HG03442 (cell line): ENCODE measurements around the gene DRC7.
"Not testable (repeated sequence)": the region's sequence is repeated elsewhere in the genome, so short reads cannot be mapped to it uniquely, and the experiment has no call there.

Experiments used
- ATAC-seq: cut with Tn5 transposase; IDR thresholded peaks from one replicate; pipeline ENCODE4 v1.9.1; 2021; ENCODE audit warnings: mild to moderate bottlenecking, moderate library complexity; ENCODE audit not compliant: unreplicated experiment

The DRC7 gene

DNA sequence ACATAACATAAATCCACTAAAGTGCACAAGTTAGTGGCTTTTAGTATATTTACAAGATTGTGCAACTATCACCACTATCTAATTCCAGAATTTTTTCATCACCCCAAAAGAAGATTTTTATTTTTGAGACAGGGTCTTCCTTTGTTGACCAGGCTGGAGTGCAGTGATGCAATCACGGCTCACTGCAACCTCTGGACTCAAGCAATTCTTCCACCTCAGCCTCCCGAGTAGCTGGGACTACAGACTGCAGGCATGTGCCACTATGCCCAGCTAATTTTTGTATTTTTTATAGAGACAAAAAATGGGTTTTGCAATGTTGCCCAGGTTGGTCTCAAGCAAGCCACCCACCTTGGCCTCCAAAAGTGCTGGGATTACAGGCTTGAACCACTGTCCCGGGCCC lies 15.1 kb downstream of the DRC7 start:
- no peak for ATAC-seq

DNA sequence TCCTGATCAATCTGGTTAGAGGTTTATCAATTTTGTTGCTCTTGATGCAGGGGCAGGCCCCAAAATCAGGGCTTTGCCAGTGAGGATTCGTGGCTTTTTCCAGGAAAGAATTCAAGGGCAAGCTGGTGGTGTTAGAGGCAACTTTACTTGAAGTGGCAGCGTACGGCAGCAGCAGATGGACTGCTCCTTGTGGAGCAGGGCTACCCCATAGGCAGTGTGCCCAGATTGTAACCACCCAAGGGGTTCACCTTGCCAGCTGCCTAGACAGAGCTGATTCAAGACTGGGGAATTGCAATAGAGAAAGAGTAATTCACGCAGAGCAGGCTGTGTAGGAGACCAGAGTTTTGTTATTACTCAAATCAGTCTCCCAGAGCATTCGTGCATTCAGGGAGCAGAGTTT lies 16.7 kb downstream of the DRC7 start:
- no peak for ATAC-seq

DNA sequence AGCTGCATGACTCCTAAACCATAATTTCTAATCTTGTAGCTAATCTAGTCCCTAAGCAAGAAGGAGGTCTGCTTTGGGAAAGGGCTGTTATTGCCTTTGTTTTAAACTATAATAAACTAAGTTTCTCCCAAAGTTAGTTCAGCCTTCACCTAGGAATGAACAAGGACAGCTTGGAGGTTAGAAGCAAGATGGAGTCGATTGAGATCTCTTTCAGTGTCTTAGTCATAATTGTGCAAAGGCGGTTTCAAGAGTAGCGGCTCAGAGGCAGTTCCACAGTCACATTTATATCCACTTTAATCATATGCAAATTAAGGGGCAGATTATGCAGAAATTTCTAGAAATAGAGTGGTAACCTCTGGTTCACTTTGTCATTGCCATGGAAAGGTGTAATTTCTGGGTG lies 17.4 kb downstream of the DRC7 start:
- no peak for ATAC-seq

DNA sequence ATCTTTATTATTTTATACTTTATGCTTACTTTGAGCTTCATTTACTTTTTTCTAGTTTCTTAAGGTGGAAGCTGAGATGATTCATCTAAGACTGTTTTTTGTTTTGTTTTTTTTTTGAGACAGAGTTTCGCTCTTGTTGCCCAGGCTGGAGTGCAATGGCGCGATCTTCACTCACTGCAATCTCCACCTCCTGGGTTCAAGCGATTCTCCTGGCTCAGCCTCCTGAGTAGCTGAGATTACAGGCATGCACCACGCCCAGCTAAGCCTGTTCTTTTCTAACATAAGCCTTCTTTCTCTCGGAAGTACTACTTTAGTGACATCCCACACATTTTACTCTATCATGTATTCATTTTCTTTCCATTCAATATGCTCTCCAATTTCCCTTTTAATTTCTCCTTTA lies 18.0 kb downstream of the DRC7 start:
- ATAC-seq = not testable (repeated sequence)

DNA sequence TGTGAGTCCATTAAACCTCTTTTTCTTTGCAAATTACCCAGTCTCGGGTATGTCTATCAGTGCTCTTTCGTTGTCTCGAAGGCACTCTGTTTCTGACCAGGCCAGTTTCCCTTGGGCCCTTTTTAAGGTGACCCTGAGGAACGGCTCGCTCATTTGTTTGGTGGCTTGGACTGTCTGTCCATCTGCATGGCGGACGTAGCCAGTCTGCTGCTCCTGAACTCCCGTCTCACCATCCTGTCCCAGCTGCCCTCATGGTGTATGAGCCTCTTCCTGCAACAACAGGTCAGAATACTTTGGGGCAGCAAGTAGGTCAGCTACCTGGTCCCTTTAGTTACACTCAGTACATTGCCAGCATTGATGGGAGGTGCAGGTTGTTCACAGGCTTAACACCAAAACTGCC lies 19.0 kb downstream of the DRC7 start:
- no peak for ATAC-seq

DNA sequence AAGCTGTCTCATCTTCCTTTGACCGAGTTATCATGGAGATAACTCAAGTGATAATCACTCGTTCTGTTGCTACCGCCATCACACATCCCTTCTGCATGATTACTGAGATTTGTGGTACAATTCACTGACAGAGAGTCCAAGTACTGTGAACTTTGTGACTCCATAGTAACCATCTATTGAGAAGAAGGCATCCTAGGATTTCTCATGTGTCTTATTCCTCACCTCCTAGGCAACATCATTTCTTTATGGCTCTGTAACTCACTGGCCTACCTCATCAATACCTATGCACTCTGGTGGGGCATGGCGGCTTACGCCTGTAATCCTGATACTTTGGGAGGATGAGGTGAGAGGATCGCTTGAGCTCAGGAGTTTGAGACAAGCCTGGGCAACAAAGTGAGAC lies 19.4 kb downstream of the DRC7 start:
- ATAC-seq = no peak

DNA sequence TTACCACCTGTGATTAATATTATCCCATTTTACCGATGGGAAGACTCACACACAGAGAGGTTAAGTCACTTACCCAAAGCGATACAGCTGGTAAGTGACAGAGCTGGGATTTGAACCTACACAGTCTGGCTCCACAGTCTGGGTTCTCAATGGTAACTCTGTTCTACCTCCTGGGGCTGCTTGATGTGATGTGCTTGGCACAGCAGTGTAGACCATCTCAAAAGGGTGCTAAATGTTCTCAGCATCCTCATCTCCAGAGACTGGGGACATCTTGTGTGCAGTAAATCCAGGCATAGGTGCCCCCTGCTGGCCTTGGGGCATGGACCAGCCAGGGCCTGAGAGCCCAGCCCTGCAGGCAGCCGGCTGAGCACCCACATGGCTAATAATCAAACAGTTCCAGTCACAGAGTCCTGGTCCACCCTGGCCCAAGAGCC lies 25.6 kb downstream of the DRC7 start:
- ATAC-seq = no peak

DNA sequence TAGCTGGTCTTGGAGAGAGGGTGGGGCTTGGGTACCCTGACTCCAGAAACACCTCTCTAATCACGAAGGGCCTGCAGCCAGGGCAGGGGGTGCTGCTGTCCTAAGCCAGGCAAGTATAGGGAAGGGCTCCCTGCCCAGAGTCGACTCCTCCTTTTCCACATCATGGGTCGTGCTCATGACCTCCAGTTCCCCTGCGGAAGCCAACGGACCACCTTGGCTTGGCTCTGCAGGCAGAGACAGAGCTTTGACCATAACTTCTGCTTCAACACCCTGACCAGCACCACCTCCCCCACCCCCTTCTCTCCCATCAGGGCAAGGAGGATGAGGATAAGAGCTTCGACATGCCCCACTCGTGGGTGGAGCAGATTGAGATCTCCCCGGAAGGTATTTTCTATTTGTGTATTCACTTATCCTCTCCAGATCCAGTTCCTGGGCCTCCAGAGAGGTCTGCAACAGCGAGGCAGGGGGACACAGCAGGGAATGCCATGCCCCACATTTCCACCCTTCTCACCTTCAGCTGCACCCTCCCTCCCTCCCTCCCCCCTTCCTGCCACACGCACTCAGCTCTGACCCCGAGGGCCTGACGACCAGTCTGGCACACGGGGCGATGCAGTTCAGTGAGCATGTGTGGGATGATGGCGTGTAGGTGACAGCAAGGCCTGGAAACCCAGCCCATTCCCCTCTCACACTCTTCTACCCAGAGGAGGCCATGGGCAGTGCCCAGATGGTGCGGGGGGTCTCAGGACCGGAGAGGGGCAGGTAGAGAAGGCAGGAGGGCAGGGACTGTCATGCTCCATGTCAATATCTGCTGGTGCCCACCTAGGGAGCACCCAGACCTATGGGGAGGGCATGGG lies 27.0 kb downstream of the DRC7 start:
- no peak for ATAC-seq

DNA sequence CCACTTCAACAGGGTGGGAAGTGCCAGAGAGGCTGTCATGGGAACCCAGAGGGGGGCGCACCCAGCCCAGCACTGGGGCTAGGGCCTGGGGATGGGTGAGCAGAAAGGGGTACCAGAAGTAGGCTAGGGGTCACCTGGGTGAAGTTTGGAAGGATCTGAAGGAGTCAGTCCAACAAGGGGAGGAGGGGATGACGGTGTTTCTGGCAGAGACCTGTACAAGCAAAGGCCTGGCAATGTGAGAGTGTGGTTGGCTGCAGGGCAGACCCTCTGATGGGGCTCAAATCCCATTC lies 27.5 kb downstream of the DRC7 start:
- no peak for ATAC-seq

DNA sequence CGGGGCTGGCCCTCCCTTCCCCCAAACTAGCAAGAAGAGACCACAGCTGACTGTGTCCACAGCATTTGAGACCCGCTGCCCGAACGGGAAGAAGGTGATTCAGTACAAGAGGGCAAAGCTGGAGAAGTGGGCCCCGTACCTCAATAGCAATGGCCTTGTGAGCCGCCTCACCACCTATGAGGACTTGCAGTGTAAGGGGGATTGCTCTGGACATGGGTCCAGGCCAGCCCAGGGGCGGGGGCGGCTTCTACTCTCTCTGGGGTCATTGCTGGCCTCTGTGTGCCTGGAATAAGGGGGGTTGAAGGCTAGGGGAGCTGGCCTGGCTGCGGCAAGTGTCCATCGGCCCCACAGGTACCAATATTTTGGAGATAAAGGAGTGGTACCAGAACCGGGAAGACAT lies 28.0 kb downstream of the DRC7 start:
- no peak for ATAC-seq

DNA sequence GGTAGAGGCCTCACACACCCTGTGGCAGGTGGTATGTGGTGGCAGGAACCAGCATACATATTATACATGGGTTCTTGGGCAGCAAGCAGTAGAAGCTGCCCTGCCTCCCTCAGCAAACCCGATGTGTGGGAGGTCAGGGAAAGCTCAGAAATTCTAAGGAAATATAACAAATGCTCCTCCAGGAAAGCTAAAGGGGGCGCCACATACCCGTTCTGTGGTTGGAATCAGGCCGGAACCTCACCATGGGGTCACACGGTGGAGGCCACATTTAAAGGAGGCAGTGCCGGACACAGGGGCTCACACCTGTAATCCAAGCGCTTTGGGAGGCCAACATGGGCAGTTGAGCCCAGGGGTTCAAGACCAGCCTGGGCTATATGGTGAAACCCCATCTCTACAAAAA lies 28.6 kb downstream of the DRC7 start:
- no peak for ATAC-seq

DNA sequence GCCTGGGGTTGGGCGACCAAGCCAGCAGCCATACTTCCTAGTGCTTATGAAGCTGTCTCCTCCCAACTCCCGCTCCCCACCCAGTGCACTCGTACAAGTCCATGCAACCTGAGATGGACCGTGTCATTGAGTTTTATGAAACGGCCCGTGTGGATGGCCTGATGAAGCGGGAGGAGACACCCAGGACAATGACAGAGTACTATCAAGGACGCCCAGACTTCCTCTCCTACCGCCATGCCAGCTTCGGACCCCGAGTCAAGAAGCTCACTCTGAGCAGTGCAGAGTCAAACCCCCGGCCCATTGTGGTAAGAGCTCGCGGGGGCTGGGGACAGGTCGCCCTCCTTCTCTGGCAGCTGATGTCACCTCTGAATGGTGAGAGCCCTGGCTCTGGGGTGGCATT lies 29.9 kb downstream of the DRC7 start:
- ATAC-seq = no peak

DNA sequence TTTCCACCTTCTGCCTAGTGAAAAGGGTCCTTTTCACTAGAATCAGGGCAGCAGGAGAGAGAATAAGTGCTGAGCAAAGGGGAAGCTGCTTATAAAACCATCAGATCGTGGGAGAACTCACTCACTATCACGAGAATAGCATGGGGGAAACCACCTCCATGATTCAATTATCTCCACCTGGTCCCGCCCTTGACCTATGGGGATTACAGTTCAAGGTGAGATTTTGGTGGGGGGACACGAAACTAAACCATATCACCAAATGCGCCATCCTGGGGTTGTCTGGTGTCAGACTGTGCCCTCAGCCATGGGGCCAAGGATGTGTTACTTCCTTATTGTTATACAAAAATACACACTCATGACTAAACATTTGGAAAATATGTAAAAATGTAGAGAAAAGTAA lies 30.5 kb downstream of the DRC7 start:
- no peak for ATAC-seq

DNA sequence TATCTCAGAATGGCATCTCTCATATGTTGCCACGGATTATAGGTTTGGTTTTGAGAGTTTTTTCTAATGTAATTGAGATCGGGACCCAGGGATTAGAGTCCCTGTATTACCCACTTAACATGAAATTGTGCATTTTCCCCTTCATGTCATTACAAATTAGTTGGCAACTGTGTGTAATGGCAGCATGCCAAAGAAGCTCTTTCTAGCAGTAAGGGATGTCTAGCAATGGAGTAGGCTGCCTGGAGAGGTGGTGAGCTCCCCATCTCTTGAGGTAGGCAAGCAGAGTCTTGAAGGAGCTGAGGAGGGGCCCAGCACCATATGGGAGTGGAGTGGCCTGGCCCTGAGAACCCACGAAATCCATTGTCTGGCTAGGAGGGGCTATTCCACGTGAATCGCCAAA lies 30.9 kb downstream of the DRC7 start:
- ATAC-seq = no peak

DNA sequence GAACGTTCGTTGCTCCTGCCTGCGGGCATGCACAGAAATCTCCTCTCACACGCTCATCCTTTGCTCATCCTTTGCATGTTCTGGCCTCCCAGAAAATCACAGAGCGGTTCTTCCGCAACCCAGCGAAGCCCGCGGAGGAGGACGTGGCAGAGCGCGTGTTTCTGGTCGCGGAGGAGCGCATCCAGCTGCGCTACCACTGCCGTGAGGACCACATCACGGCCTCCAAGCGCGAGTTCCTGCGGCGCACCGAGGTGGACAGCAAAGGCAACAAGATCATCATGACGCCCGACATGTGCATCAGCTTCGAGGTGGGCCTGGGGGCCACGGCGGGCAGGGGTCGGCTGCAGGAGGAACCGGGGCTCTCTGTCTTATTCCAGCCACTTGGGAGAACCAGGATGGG lies 31.4 kb downstream of the DRC7 start:
- no peak for ATAC-seq

DNA sequence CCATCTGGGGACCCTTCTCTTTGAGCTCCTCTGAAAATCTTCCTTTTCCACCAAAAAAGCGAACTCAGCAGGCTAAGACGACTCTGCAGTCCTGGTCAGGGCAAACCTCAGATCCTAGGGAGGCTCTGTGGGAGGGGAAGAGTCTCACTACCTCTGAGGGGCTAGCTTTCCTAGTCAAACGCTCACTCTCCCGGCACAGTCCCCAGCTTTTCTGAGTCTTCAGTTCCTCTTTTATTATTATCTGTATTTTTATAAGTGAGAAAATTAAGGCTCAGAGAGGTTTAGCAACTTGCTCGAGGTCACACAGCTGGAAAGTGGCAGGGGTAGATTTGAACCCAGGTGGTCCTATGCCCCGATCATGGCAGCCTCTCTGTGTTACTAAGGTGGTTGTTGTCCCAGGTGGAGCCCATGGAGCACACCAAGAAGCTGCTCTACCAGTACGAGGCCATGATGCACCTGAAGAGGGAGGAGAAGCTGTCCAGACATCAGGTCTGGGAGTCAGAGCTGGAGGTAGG lies 31.9 kb downstream of the DRC7 start:
- ATAC-seq = no peak

DNA sequence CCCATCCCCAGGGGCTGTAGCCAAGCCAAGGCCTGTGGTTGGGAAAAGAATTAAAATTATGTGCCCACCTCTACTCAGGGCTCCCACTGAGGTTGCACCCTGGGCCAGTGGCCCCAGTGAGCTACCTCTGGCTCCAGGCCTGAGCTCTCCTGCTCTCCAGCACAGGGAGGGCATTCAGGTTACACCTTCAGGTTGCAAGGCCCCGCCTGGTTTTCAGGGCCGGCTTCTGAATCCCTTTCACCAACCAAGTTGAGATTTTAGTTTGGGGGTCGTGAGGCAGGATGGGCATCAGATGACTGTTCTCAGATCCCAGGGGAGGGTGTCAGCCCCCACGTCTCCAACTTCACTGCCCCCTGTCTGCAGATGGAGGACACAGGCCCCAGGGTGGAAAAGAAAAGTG lies 33.0 kb downstream of the DRC7 start:
- ATAC-seq = no peak

DNA sequence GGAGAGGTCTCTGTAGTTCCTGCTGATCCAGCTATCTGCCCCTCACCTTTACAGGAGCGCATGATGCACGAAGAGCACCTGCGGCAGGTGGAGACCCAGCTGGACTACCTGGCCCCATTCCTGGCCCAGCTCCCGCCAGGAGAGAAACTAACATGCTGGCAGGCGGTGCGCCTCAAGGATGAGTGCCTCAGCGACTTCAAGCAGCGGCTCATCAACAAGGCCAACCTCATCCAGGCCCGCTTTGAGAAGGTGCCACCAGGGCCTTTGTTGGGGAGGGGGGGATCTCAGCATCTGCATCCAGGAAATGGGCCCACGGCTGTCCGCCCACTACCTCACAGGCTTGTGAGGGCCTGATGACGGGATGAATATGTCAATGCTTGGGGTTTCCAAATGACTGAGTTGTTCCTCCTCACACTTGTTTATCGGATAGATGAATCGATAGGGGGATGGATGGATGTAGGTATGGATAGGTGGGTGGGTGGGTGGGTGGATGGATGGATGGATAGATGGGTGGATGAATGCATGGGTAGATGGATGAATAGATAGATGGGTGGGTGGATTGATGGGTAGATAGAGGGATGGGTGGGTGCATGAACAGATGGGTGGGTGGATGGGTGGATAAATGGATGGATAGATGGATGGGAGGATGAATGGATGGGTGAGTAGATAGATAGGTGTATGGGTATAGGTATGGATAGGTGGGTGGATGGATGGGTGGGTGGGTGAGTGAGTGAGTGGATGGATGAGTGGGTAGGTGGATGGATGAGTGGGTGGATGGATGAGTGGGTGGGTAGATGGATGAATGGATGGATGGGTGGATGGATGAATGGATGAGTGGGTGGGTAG lies 34.0 kb downstream of the DRC7 start:
- no peak for ATAC-seq

DNA sequence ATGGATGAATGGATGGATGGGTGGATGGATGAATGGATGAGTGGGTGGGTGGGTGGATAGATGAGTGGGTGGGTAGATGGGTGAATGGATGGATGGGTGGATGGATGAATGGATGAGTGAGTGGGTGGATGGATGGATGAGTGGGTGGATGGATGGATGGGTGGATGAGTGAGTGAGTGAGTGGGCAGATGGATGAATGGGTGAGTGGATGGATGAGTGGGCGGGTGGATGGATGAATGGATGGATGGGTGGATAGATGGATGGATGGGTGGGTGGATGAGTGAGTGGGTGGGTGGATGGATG lies 34.5 kb downstream of the DRC7 start:
- no peak for ATAC-seq

DNA sequence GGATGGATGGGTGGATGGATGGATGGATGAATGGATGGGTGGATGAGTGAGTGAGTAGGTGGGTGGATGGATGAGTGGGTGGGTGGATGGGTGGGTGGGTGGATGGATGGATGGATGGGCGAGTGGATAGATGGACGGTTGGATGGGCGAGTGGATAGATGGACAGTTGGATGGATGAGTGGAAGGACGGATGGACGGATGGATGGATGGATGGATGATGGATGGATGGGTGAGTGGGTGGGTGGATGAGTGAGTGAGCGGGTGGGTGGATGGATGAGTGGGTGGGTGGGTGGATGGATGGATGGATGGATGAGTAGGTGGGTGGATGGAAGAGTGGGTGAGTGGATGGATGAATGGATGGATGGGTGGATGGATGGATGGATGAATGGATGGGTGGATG lies 35.2 kb downstream of the DRC7 start:
- not testable (repeated sequence) for ATAC-seq

DNA sequence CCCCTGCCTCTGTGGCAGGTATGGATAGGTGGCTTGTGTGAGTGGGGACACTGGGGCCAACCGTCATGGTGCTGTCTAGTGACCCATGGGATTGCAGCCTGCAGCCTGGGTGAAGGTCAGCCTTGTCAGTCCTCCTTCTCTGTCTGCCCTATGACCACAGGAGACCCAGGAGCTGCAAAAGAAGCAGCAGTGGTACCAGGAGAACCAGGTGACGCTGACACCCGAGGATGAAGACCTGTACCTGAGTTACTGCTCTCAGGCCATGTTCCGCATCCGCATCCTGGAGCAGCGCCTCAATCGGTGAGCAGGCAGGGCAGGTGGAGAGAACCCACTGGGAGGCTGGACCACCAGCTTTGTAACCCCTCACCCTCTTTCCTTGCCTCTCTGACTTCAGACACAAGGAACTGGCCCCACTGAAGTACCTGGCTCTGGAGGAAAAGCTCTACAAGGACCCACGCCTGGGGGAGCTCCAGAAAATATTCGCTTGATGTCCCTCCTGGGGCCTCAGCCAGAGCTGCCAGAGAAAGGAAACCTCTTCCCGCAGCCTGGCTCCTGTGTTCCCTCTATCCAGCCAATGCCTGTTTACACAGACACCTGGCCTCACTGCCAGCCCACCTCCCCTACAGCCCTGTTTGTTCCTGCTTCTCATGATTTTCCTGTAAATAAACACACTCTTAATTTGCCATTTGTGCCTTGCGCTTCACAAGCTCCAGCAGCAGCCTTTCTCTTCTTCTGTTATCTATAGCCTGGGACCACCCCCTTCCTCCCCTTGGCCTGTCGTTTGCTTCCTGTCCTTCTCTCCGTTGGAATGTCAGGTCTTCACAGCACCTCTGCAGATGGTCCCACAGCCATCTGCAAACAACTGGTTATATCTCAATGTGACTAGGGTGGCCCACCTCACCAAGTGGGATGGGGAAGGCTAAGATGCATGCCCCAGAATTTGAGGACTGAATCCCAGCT lies 36.4 kb downstream of the DRC7 start:
- ATAC-seq = no peak
